GM18520 (cell line): ENCODE data around the gene TNFRSF12A.
A peak's percentile ranks its signal among the peaks of the same experiment; 100 is the strongest.

Experiments
- ATAC-seq: cut with Tn5 transposase; IDR thresholded peaks from one replicate; pipeline ENCODE4 v1.9.1; 2021; ENCODE audit not compliant: unreplicated experiment

Gene TNFRSF12A

GRCh38 chr16:3020247-3020603 lies at the start of gene TNFRSF12A:
TNFRSF12A (plus strand) TSS chr16:3020368; CDS start chr16:3020398, 30 bp downstream.
- no peak for ATAC-seq

GRCh38 chr16:2970563-2970962 lies 49.6 kb upstream of the TNFRSF12A start:
- ATAC-seq = no peak

- ATAC-seq = no peak
Observed at GRCh38 chr16:2971134-2971984, 48.8 kb upstream of the TNFRSF12A start.

GRCh38 chr16:2971985-2972784 lies 48.0 kb upstream of the TNFRSF12A start:
- no peak for ATAC-seq

- no peak for ATAC-seq
Observed at GRCh38 chr16:2973093-2973492, 47.1 kb upstream of the TNFRSF12A start.

- no peak for ATAC-seq
Observed at GRCh38 chr16:2973605-2974318, 46.4 kb upstream of the TNFRSF12A start.

- ATAC-seq = no peak
Observed at GRCh38 chr16:2974319-2975056, 45.7 kb upstream of the TNFRSF12A start.

GRCh38 chr16:2975161-2975795 lies 44.9 kb upstream of the TNFRSF12A start:
- no peak for ATAC-seq

- no peak for ATAC-seq
Observed at GRCh38 chr16:2976201-2976600, 44.0 kb upstream of the TNFRSF12A start.

- ATAC-seq = no peak
Observed at GRCh38 chr16:2976673-2977072, 43.5 kb upstream of the TNFRSF12A start.

GRCh38 chr16:2977440-2977839 lies 42.7 kb upstream of the TNFRSF12A start:
- no peak for ATAC-seq

- ATAC-seq = no peak
Observed at GRCh38 chr16:2979669-2980226, 40.4 kb upstream of the TNFRSF12A start.

GRCh38 chr16:2980227-2981176 lies 39.7 kb upstream of the TNFRSF12A start, which contains the start of gene PKMYT1:
PKMYT1 (minus strand) TSS chr16:2980446; CDS start chr16:2979657, 789 bp downstream.
- peak; percentile 70 for ATAC-seq

GRCh38 chr16:2981177-2981898 lies 38.8 kb upstream of the TNFRSF12A start:
- ATAC-seq = no peak

- ATAC-seq = no peak
Observed at GRCh38 chr16:2981899-2982250, 38.3 kb upstream of the TNFRSF12A start.

- ATAC-seq = no peak
Observed at GRCh38 chr16:2982402-2982801, 37.8 kb upstream of the TNFRSF12A start.

- no peak for ATAC-seq
Observed at GRCh38 chr16:2983706-2984136, 36.4 kb upstream of the TNFRSF12A start.

- no peak for ATAC-seq
Observed at GRCh38 chr16:2985462-2985861, 34.7 kb upstream of the TNFRSF12A start.
